ENCODE measurements around the gene MAMLD1. TPM values are rescaled to one million over a fixed set of nuclear protein-coding genes. Genes with fewer than 3 reads are reported as not detected.

MAMLD1 gene
- total and polyA plus RNA-seq, 9 of the 15 experiments (the other 6 are each of a cell fraction or from before 2014, with no cell fraction given), result 0.12 to 0.18 TPM; not detected in 7

GRCh38 chrX:150446995-150447394 is 83.9 kb downstream of the MAMLD1 start (continued):
- TF ChIP-seq, protein P1, sequence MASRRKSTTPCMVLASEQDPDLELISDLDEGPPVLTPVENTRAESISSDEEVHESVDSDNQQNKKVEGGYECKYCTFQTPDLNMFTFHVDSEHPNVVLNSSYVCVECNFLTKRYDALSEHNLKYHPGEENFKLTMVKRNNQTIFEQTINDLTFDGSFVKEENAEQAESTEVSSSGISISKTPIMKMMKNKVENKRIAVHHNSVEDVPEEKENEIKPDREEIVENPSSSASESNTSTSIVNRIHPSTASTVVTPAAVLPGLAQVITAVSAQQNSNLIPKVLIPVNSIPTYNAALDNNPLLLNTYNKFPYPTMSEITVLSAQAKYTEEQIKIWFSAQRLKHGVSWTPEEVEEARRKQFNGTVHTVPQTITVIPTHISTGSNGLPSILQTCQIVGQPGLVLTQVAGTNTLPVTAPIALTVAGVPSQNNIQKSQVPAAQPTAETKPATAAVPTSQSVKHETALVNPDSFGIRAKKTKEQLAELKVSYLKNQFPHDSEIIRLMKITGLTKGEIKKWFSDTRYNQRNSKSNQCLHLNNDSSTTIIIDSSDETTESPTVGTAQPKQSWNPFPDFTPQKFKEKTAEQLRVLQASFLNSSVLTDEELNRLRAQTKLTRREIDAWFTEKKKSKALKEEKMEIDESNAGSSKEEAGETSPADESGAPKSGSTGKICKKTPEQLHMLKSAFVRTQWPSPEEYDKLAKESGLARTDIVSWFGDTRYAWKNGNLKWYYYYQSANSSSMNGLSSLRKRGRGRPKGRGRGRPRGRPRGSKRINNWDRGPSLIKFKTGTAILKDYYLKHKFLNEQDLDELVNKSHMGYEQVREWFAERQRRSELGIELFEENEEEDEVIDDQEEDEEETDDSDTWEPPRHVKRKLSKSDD (conservative IDR thresholded peaks at IDR 0.05; ENCODE audit: low read length), result no peak
- no peak for TF ChIP-seq POLR2H (tag; IDR thresholded peaks at IDR 0.05; ENCODE audit: low read depth)
- no peak for TF ChIP-seq USF1 (CRISPR knock-in tag; IDR thresholded peaks at IDR 0.05)
- TF ChIP-seq EGR1 (conservative IDR thresholded peaks at IDR 0.05), result no peak
- TF ChIP-seq ZZZ3 (IDR thresholded peaks at IDR 0.05), result no peak
- TF ChIP-seq ZNF324 (CRISPR knock-in tag; IDR thresholded peaks at IDR 0.05), result no peak
- no peak for TF ChIP-seq JUND (IDR thresholded peaks at IDR 0.05; ENCODE audit: borderline replicate concordance, low read depth, low read length)
- no peak for TF ChIP-seq JUND (tag; IDR thresholded peaks at IDR 0.05; ENCODE audit: borderline replicate concordance, low read depth, low read length)
- no peak for TF ChIP-seq RUNX1 (IDR thresholded peaks at IDR 0.05; ENCODE audit: low read depth)
- TF ChIP-seq C11orf30 (IDR thresholded peaks at IDR 0.05; ENCODE audit: low read depth), result no peak
- TF ChIP-seq FOXP4 (CRISPR knock-in tag; IDR thresholded peaks at IDR 0.05; ENCODE audit: borderline replicate concordance), result no peak
- TF ChIP-seq MBD2 (IDR thresholded peaks at IDR 0.05; ENCODE audit: borderline replicate concordance, low read depth), result no peak
- TF ChIP-seq PHF21A (IDR thresholded peaks at IDR 0.05; ENCODE audit: borderline replicate concordance, low read depth), result no peak

Data from K562 (cell line).